Stomach (tissue), 4 donors: ENCODE measurements around the gene KLHL24.
"Not testable (repeated sequence)": the region's sequence is repeated elsewhere in the genome, so short reads cannot be mapped to it uniquely, and the experiment has no call there.

Experiments
- CTCF ChIP-seq, 7 experiments: fragments of 450-650 bp in 4 of 7; fragments of 200-600 bp in 3 of 7; sonication (generic) in 3 of 7; IDR thresholded peaks; one replicate each; pipeline ENCODE4 v1.5.1; 2016 to 2019; ENCODE audit warnings: antibody characterized with exemption in 7 of 7, control low read depth in 2 of 7, mild to moderate bottlenecking in 1 of 7
- POLR2A ChIP-seq, 4 donors: fragments of 450-650 bp; IDR thresholded peaks; one replicate each; pipeline ENCODE4 v1.6.1; 2016; ENCODE audit warnings: antibody characterized with exemption in 4 of 4, control low read depth in 2 of 4, mild to moderate bottlenecking in 1 of 4, moderate library complexity in 1 of 4
- POLR2AphosphoS5 ChIP-seq, 3 donors: sonication (generic); formaldehyde crosslinking; IDR thresholded peaks; one replicate each; pipeline ENCODE4 v1.6.1; 2016; ENCODE audit warnings: antibody characterized with exemption in 3 of 3

GRCh38 chr3:183622473-183622872 is 12.9 kb upstream of the KLHL24 start:
- TF ChIP-seq CTCF, POLR2AphosphoS5, POLR2A (IDR thresholded peaks at IDR 0.05): not testable (repeated sequence)
